ENCODE data around the gene BAIAP2.

- TF ChIP-seq IRF4 (IDR thresholded peaks at IDR 0.05; ENCODE audit: low read depth, low read length) (no peak), RFX5 (IDR thresholded peaks at IDR 0.05; ENCODE audit: low read depth, low read length) (no peak), CBX5 (IDR thresholded peaks at IDR 0.05; ENCODE audit: low read depth) (no peak), CTCF (IDR thresholded peaks at IDR 0.05 in 2 of 3, conservative IDR thresholded peaks at IDR 0.05 in 1 of 3; ENCODE audit: control insufficient read depth in 2 of 3, extremely low read depth in 1 of 3, insufficient read depth in 1 of 3, low read depth in 3 of 3, low read length in 3 of 3) (no peak), PAX5 (IDR thresholded peaks at IDR 0.05; ENCODE audit: borderline replicate concordance, low read depth, low read length) (no peak), POLR2A (IDR thresholded peaks at IDR 0.05; ENCODE audit: low read depth, low read length) (no peak), HCFC1 (IDR thresholded peaks at IDR 0.05; ENCODE audit: low read length) (no peak), POLR2AphosphoS5 (IDR thresholded peaks at IDR 0.05; ENCODE audit: low read length) (no peak), BHLHE40 (IDR thresholded peaks at IDR 0.05; ENCODE audit: borderline replicate concordance in 1 of 2, low read depth in 2 of 2, low read length in 1 of 2) (no peak)
These were observed 14.5 kb upstream of the BAIAP2 start for GRCh38 chr17:81020443-81020766.
